OCI-LY1 (cell line): Measurements from ENCODE around the gene LTF.

Source experiments
- EZH2 ChIP-seq: fragments of 200-600 bp; sonication (generic), shearing (Covaris generic); IDR thresholded peaks from 2 replicates; pipeline ENCODE4 v1.8.0; 2017; ENCODE audit warnings: borderline replicate concordance, mixed run types, mild to moderate bottlenecking, antibody characterized with exemption, low read length, moderate library complexity, mixed read lengths
- TF ChIP-seq, protein P1 (sequence below): fragments of 200-600 bp; sonication (generic), shearing (Covaris generic); IDR thresholded peaks from 2 replicates; pipeline ENCODE4 v1.5.1; 2017; ENCODE audit warnings: mild to moderate bottlenecking, antibody characterized with exemption, low read length, moderate library complexity, mixed read lengths

DNA sequence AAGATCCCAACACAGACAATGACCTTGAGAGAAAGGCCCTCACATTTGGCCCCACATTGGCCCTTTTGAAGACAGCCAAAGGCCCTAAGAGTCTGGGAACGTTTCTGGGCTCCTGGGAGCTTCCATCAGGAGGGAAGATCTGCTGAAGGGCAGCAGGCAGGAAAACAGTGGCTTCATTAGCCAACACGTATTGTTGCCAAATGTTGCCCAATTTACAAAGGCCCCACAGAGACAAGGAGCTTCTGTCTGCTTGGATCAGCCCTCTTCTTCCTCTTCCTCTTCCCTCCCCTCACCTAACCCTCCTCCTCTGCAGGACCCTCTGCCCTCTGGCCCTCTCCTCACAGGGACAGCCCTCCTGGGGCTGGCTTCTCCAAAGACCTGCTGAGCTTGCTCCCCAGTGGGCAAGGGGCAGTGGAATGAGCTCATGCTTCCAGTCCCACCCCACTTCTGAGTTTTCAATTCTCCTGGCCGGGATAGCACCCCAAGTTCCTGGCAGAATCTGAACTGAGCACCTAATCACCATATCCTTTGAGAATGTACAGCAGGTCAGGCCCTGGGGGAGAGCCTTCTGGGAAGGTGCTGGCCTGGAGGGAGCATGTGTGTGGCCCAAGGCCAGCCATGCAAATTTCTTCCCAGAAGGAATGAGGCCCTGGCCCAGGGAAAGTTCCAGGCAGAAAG, 5.1 kb upstream of the LTF start:
- TF ChIP-seq, protein P1, sequence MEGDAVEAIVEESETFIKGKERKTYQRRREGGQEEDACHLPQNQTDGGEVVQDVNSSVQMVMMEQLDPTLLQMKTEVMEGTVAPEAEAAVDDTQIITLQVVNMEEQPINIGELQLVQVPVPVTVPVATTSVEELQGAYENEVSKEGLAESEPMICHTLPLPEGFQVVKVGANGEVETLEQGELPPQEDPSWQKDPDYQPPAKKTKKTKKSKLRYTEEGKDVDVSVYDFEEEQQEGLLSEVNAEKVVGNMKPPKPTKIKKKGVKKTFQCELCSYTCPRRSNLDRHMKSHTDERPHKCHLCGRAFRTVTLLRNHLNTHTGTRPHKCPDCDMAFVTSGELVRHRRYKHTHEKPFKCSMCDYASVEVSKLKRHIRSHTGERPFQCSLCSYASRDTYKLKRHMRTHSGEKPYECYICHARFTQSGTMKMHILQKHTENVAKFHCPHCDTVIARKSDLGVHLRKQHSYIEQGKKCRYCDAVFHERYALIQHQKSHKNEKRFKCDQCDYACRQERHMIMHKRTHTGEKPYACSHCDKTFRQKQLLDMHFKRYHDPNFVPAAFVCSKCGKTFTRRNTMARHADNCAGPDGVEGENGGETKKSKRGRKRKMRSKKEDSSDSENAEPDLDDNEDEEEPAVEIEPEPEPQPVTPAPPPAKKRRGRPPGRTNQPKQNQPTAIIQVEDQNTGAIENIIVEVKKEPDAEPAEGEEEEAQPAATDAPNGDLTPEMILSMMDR, result no peak
- TF ChIP-seq EZH2, result no peak
